CD4-positive, alpha-beta T cell treated with Interleukin-6 for 4 hours (primary cell): Measurements from ENCODE around the gene NUDT14.

Source experiments
- DNase-seq: peaks from one replicate; pipeline ENCODE4 v3.0.0-alpha.2; 2020; ENCODE audit warnings: mixed read lengths

Gene NUDT14

DNA sequence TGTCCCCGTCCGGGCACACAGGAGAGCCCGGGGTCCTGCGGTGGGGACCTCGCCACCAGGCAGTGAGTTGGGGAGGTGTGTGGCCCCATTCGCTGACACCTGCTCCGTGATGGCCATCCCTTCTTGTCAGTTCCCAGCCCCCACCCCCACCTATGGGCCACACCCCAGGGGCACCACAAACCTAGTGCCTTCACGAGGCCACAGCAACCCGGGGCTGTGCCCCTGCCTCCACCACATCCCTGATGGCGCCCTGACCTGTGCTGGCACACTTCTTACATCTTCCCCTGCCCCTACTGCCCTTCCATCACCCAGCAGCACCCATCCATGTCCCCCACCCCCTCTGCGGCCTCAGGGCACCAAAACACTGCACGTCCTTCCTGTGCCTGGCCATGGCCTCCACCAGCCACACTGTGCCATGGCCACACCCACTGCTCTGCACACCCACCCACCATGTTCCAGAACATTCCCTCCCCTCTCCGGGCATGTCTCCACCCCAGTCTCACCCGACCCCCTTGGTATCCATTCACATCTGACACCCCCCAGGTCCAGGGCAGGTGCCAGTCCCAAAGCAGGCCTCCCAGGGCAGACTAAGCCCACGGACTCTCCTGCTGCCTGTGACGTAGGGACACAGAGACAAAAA is 37.0 kb downstream of the NUDT14 start:
- DNase-seq: no peak

DNA sequence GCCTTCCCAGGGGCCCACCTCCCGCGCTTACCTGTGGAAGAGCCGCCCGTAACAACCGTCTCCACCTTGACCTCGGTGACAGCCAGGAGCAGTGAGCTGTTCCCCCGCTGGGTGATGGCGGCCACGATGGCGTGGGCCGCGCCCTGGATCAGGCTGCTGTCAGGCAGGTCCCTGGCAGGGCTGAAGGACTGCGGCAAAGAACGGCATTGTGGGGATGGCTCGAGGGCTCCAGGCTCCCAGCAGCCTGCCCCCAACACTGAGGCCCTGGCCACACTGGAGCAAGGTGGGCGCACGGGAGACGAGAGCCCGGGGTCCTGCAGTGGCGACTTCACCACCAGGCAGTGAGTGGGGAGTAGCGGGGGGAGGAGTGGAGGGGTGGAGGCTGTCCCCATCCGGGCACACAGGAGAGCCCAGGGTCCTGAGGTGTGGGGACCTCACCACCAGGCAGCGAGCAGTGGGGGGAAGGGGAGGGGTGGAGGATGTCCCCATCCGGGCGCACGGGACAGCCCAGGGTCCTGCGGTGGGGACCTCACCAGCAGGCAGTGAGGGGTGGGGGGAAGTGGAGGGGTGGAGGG is 37.6 kb downstream of the NUDT14 start:
- no peak for DNase-seq

DNA sequence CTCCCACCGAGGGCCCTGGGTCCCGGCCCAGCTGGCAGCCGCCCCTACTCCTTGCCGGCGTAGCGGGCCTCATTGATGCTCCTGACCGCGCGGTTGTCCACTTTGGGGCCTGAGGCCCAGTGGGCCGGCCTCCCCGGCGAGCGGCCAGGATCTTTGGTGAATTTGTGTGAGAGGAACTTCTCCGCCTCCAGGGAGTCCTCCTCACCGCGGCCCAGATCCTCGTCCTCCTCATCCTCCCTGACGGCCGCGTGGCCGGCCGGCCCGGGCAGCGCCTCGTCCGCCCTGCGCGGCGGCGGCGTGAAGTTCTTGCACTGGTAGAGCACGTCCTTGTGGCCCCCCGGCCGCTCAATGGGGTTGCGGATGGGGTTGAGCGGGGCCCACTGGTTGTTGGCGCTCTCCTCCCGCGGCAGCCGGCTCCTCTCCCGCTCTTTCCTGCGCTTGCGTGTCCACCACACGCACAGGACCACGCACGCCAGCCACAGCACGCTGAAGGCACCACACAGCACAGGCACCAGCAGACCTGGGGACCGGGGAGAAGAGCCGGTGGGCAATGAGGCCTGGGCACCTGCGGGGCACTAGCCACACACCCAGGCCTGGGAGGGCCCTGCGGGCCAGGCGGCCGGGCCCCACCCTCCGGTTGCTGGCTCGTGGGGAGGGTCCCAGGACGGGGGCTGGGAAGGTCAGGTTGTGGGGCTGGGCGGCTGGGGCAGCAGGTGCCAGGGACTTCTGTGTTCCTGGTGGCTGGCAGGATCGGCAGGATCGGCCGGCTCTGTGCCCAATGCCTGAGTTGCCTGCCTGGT is 38.3 kb downstream of the NUDT14 start:
- no peak for DNase-seq

DNA sequence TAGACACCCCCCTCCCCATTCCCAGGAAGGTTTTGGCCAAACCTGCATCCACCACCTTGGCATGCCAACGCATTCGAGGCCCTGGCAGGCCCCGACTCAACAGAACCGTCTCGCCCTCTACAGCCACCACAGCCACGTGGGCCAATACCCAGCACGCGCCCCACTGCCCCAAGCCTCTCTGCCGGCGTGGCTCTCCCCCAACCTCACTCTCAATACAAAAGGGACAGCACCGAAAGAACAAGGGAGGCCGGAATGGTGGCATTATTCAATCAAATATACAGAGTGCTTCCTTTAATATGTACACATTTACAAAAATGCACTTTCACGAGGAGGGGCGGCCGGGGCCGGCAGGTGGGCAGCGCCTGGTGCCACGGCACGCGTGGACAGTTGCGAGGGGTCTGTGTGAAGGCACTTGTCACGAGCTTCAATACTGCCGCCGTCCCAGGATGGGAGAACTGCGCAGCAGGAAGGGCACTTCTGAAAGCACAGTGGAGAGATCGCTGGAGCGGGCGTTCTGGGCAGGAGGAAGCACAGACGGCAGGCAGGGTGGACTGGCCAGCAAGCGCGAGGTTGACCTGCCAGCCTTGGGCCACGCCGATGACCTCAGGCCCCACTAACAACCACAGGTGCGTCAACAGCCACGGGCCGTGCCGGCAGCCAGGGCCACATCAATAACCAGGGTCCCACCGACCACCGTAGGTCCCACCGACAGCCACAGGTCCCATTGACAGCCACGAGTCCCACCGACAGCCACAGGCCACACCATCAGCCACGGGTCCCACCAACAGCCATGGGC is 39.4 kb downstream of the NUDT14 start:
- no peak for DNase-seq

DNA sequence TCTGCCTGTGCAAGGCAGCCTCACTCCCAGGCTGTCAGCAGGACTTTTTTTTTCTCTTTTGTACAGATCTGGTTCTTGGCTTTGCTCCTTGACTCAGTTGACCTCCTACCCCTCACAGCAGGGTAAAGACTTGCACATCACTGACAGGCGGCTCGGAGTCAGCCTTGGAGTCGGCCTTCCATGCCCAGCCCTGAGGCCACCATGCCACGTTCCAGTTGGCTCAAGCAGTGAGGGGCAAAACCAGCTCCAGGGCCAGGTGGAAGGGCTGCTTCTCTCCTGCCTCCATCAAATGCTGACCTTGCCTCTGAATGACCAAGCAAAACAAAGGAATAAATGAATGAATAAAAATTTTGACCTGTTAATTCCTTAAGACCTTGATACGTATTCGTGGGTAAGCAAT is 40.1 kb downstream of the NUDT14 start:
- DNase-seq: no peak

DNA sequence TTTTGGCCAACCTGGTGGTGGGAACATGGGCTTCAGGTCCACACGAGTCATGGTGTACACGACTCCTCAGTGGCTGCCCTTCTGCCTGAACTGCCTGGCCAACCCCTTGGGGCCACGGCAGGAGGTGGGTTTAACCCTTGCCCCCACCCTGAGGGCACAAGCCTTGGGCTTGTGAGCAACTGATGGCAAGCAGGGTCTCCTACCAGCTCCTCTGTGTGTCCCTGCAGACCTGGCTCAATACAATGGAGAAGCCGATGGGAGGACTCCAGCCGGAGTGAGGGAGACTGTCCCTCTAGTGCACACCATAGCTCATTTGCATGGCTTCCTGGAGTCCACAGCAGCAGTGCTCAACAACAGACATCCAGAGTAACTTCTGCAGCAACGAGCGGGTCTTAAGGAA is 40.5 kb downstream of the NUDT14 start:
- DNase-seq: no peak

DNA sequence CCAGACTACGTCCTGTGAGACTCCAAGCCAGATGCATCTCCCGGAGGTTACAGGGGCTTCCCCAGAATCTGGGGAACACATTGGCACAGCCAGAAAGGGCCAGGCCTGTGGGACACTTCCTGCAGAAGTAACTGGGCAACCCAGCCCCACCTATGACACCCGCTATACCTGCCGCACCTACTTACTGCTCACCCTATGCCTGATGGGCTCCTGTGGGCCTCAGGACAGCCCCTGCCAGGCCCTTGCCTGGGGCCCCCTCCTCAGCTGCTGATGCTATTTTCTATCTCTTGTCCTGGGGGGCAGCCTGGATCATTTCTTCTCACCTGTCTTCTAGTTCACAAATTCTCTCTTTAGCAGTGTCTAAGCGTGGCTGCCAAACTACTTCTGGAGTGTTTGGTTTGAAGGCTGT is 41.3 kb downstream of the NUDT14 start:
- DNase-seq: no peak

DNA sequence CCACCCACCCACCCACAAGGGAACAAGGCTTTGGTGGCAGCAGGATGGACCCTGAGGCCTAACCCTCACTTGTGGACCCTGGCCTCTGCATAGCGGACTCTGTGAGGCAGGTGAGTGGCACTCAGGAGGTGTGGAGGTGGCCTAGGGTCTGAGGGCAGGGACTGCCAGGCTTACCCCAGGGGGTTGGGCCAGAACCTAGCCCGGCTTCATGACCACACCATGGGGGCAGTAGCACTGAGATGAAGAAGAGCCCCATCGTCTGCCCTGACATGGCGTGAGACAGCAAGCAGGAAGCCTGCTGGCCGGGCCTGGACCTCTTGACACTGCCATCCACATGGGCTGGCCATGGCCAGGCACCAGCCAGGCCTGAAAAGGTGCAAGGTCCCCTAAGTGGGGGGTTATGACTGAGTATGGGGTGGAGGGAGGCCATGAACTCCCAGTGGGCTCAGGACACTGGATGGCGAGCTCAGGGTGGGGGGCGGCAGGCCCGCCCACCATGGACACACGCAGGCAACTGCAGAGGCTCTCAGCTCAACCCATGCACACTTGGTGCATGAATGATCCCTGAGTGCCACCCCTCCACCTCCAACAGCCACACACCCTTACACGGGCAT is 41.8 kb downstream of the NUDT14 start:
- no peak for DNase-seq

DNA sequence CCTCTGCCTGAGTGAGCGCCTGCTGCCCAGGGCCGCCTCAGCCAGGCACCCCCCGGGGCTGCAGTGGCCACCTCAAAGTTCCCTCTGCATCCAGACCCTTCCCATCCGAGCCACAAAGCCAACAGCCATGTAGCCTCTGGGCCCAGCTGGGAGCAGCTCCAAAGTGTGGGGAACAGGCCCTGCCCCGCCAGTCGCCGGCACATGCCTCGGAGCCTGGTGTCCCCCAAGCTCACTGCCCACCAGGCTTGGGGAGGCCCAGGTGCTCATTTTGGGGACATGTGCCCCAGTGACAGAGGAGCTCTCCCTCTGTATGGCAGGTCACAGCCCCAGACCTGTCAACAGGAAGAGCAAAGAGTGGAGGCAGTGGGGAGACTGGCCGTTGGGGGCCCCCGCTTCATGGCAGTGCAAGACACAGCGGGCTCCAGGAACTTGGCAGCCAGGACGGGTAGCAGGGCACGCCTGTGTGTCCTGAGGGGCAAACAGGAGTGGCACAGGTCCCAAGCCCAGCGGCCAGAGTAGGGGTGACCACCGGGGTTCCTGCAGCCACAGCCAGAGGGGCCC is 42.5 kb downstream of the NUDT14 start:
- no peak for DNase-seq

DNA sequence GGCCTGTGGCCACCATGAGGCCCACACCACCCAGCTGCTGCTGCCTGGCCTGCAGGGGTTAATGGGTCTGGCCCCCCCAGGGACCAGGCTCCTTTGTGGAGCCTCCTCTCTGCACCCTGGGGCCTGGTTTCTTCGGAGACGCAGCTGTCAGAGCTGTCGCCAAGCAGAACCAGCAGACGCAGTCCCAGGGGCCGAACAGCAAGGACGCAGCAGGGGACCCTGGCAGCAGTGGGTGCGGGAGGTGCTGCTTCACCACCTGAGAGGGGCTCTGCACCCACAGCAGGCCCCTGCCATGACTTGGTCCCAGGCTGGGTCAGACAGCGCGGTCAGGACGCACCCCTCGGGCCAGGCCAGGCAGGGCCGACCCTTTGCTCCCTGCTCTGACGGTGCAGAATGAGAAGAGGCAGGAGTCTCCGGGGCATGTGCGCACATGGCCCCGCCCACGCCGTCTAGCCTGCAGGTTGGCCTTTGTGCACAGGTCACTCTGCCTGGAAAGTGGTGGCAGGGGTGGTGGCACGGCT is 43.0 kb downstream of the NUDT14 start:
- DNase-seq: no peak

DNA sequence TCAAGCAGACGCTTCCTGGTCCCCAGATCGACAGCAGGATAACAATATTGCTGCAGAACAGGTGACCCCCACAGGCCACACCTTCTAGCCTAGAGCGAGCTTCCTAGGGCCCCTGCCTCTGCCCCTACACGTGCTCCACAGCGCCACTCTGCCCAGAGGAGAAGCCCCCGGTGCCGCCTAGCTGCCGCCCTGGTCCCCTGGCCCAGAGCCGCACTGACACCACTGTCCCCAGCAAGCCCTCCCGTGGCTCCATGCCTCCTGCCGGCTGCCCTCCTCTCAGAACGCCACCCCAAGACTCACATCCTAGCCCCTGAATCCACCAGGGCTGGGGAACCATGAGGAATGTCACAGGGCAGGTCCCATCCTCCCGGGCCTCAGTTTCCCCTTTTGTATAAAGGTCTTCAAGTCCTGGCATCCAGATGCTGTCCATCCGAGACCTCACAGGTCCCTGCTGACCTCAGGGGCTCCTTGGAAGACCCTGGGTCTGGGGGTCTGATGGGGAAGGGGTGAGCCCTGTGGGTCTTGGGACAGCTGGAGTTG is 43.6 kb downstream of the NUDT14 start:
- DNase-seq: no peak

DNA sequence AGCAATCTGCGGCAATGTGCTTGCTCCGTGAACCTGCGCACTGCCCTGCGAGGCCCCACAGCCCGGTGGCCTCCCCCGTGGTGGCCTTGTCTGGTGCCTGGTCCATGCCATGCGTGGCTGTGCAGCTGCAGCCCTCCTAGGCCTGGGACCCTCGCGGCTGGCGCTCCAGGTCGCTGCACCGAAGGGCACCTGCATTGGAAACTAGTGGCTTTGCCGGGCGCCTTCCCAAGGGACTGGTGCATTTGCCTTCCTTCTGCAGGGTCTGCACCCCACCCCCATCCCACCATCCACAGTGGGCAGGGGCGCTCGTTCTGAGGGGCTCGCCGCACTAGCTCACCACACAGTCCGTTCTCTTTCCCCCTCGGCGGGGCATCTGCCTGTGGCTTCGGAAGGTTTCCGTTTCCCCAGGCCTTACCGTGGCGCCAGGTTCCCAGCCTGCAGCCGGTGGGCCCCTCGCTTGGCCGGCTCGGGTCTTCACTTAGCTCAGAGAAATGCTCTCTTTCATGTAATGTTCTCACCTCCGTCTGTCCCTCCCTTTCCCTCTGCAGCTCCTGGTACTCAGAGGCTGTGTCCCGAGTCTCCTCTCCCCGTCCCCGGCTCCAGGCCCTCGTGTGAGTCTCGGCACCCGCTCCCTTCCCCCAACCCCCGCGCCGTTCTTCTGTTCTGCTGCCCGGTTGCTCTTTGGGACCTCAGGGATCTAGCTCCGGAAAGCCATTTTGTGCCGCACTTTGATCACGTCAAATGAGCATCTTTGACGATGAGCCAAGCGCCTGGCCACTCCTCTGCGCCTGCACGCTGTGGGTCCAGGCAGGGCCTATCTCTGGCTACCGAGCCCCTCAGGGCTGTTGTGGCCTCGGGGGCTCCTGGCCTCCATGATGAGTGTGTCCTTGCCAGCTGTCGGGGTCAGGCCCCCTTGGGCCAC is 44.5 kb downstream of the NUDT14 start:
- no peak for DNase-seq

DNA sequence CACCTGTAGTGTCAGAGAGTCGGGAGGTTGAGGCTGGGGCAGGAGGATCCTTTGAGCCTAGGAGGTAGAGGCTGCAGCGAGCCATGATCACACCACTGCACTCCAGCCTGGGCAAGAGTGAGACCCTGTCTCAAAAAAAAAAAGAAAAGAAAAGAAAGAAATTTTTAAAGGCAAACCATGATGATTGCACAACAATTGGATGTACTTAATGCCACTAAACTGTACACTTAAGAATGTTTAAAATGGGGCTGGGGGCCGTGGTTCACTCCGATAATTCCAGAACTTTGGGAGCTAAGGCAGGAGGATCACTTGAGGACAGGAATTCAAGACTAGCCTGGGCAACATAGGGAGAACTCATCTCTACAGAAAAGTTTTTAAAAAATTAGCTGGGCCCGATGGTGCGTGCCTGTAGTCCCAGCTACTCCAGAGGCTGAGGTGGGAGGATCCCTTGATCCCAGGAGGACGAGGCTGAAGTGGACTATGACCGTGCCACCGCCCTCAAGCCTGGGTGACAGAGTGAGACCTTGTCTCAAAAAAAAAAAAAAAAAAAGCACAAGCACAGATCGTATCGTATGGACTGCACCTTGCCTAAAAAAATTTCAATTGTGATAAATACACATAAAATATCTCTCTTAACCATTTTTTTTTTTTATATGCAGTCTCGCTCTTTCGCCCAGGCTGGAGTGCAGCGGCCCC is 45.3 kb downstream of the NUDT14 start:
- no peak for DNase-seq

DNA sequence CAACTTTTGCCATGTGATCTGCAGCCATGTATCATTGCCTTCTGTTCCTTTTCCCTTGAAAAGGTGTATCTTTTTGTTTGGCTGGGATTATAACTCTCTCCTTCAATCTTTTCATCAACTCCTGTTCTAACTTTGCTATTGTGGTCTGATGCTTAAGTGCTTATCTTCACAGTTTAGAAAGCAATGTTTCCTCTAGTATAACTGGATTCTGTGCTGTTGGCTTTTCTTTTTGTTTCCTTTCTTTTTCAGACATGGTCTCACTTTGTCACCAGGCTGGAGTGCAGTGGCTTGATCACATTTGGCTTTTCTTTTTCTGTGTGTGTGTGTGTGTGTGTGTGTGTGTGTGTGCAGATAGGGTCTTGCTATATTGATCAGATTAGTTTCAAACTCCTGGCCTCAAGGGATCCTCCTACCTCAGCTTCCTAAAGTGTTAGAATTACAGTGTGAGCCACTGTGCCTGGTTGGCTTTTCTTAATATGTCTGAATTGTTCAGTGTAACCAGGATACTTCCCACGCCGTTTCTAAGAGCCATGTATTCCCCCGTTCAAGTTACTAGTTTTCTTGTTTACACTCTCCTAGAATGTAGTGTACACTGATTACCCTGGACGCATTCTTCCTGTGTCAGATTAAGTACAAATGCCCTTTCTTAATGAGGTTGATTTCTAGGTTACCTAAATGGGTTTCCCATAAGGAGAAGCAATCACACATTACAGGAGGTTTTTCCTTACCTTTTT is 48.0 kb downstream of the NUDT14 start:
- no peak for DNase-seq

DNA sequence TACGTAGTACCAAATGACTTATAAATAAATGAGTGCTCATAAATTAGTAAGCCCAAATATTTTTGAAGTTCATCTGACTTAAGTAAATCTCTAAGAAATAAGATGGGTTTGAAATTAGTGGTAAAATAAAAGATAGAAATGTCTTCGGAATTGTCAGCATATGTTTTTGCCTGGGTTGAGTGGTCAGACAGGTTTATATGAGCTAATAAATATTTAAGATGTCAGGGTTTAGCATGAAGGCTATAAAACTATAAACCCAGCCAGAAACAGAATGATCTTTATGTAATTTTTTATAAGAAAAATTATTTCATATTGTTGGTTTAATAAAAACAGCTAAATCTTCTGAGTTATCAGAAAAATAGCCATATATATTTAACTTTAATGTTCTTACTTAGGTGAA is 49.9 kb downstream of the NUDT14 start:
- no peak for DNase-seq

DNA sequence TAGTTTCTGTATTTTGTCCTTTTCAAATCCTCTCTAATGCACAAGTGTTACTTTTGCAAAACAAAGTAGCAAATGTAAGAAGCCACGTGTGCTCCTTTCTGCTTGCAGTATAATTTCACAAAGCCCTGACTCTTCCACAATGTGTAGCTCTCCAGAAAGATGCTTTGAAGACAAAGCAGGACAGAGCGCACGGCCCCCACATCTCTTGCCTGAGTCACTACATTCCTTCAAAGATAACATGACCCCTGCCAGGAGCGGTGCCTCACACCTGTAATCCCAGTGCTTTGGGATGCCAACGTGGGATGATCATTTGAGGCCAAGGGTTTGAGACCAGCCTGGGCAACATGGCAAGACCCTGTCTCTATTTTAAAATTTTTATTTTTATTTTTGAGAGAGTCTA is 53.1 kb downstream of the NUDT14 start:
- no peak for DNase-seq

DNA sequence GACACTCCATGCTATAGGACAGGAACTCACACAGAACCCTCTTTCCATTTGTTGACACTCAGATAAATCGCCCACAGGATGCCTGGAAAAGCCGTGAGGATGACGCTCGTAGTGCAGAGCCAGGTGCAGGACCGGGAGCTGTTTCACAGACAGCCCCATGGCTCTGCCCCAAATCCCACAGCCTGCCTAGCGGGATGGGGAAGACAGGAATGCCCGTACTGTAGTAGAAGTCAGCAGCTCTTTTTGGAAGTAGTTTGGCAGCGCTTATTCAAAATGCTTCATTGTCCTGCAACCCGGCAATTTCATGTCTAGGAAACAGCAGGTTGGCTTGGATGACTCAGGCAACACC is 54.2 kb downstream of the NUDT14 start:
- DNase-seq: no peak

DNA sequence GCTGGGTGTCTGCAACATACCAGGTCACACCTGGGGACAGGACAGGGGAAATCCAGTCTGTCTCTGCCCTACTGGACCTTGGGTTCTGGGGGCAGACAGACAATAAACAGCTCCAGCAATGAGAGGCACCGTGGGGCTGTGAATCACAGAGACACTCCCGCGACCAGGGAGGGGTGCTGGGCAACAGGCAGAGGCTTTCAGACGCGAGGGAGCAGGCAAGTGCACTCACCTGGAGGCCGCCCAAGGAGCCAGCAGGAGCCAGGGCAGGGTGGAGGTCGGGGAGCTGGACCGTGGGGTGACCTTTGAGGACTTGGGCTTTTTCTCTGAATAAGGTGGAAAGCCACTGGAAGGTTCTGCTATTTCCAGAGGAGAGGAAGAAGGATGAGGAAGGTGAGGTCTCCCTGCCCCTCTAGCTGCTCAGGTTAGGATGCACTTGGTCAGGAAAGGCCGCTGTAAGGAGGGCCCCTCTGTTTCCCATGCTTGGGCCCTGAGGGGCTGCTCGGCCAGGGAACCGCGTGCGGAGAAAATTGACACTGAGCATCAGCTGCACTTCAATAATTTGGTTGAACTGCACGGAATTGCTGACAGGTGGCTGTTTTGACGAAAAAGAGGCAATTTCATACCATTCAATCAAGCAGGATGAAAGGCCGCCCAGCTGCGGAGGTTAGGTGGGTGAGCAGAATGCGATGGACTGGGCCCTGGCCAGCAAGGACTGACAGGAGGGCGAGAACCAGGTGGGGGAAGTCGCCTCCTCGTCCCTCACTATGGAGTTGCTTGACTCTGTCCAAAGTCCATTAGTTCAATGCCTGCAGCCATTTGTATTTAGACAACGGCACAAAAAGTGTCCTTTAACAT is 54.8 kb downstream of the NUDT14 start:
- no peak for DNase-seq

DNA sequence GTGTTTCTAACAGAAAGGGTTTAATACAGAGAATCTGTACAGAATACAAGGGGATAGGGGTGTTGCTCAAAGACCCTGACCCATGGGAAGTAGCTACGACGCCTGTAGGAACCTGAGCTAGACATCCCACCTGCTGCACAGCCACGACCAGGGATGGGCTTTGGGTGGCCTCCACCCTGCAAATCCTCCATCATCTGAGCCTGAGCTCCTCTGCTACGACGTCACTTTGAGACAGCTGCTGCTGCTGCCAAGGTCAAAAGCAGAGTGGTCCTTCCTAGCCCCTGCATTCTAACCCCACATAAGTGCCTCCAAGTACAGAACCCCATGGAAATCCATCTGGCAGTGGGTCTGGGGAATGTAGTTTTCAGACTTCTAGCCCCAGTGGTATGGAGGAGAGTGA is 56.3 kb downstream of the NUDT14 start:
- DNase-seq: no peak
